K562 (cell line): Measurements from ENCODE around the gene FN3KRP. TPM values are rescaled to one million over a fixed set of nuclear protein-coding genes. Genes with fewer than 3 reads are reported as not detected.

Experiments used
- CBX2 ChIP-seq: fragments of 200-600 bp; sonication (generic); IDR thresholded peaks from one replicate; pipeline ENCODE4 v1.6.1; 2012; ENCODE audit warnings: mild to moderate bottlenecking, low read length, inconsistent platforms; ENCODE audit not compliant: insufficient read depth, poor library complexity, severe bottlenecking
- CCAR2 ChIP-seq: fragments of 200-400 bp; formaldehyde crosslinking; IDR thresholded peaks from 2 replicates; pipeline ENCODE4 v1.6.1; 2017; ENCODE audit warnings: mild to moderate bottlenecking, low read depth, low read length
- E2F5 ChIP-seq: sonication (generic); formaldehyde crosslinking; IDR thresholded peaks from 2 replicates; pipeline ENCODE4 v1.8.0; 2022; ENCODE audit warnings: mild to moderate bottlenecking, missing genetic modification reagents
- ELK1 ChIP-seq: sonication (generic); formaldehyde crosslinking; IDR thresholded peaks from 2 replicates; pipeline ENCODE4 v1.8.1; 2022; ENCODE audit warnings: missing genetic modification reagents
- EZH2 ChIP-seq: IDR thresholded peaks from 2 replicates; pipeline ENCODE4 v1.6.1; 2012; ENCODE audit warnings: low read depth, mild to moderate bottlenecking, inconsistent platforms, low read length, borderline replicate concordance
- KDM5B ChIP-seq: fragments of 200-600 bp; sonication (generic); IDR thresholded peaks from 2 replicates; pipeline ENCODE4 v1.6.1; 2012; ENCODE audit warnings: low read depth, mild to moderate bottlenecking, moderate library complexity, low read length, control low read depth, inconsistent platforms; ENCODE audit not compliant: insufficient replicate concordance
- MED1 ChIP-seq: sonication (generic); formaldehyde crosslinking; IDR thresholded peaks from 2 replicates; pipeline ENCODE4 v1.8.1; 2023; ENCODE audit warnings: missing genetic modification reagents, borderline replicate concordance
- MNT ChIP-seq, 2 experiments: fragments of 450-650 bp; conservative IDR thresholded peaks; 2 replicates each; pipeline ENCODE4 v1.6.1; 2017; ENCODE audit warnings: mild to moderate bottlenecking in 2 of 2, moderate library complexity in 2 of 2
- NR2C2 ChIP-seq, 2 experiments: fragments of 200-800 bp in 1 of 2; sonication (Bioruptor generic) in 1 of 2; sonication (generic) in 1 of 2; formaldehyde crosslinking in 1 of 2; IDR thresholded peaks; 2 replicates each; pipeline versions ENCODE4 v1.6.1 to v1.8.0; 2016 to 2022; ENCODE audit warnings: mild to moderate bottlenecking in 1 of 2, missing compliant biosample characterization in 1 of 2, missing genetic modification characterization in 1 of 2, missing genetic modification reagents in 1 of 2
- RBBP5 ChIP-seq: fragments of 200-600 bp; sonication (generic); IDR thresholded peaks from 2 replicates; pipeline ENCODE4 v1.6.1; 2012; ENCODE audit warnings: borderline replicate concordance, mild to moderate bottlenecking, low read length, control low read depth, inconsistent platforms; ENCODE audit not compliant: insufficient read depth, poor library complexity, severe bottlenecking
- SIN3B ChIP-seq: fragments of 450-650 bp; IDR thresholded peaks from 2 replicates; pipeline ENCODE4 v1.6.1; 2017; ENCODE audit warnings: low read depth, mild to moderate bottlenecking, moderate library complexity
- SMAD3 ChIP-seq: fragments of 450-650 bp; formaldehyde crosslinking; conservative IDR thresholded peaks from 2 replicates; pipeline ENCODE4 v1.4.0; 2020; ENCODE audit warnings: mild to moderate bottlenecking
- TAL1 ChIP-seq: fragments of 450-650 bp; IDR thresholded peaks from 2 replicates; pipeline ENCODE4 v1.6.1; 2016; ENCODE audit warnings: mild to moderate bottlenecking
- THAP12 ChIP-seq: fragments of 250-450 bp; sonication (Bioruptor Pico); IDR thresholded peaks from 2 replicates; pipeline ENCODE4 v1.9.0; 2021; ENCODE audit warnings: mild to moderate bottlenecking, inconsistent platforms
- ZNF212 ChIP-seq: fragments of 450-650 bp; formaldehyde crosslinking; IDR thresholded peaks from 2 replicates; pipeline ENCODE4 v1.4.0; 2020; ENCODE audit warnings: mild to moderate bottlenecking
- ZNF277 ChIP-seq: fragments of 250-450 bp; sonication (Bioruptor Pico); IDR thresholded peaks from 2 replicates; pipeline ENCODE4 v1.8.0; 2022; ENCODE audit warnings: inconsistent platforms, mild to moderate bottlenecking, moderate library complexity, borderline replicate concordance
- ZNF699 ChIP-seq: fragments of 250-450 bp; sonication (Bioruptor Pico); IDR thresholded peaks from 2 replicates; pipeline ENCODE4 v1.8.0; 2021; ENCODE audit warnings: mild to moderate bottlenecking, moderate library complexity; ENCODE audit not compliant: insufficient replicate concordance
- ZNF778 ChIP-seq: fragments of 450-650 bp; formaldehyde crosslinking; IDR thresholded peaks from 2 replicates; pipeline ENCODE4 v1.4.0; 2020; ENCODE audit warnings: mild to moderate bottlenecking, moderate library complexity
- polyA plus RNA-seq, 8 experiments: library from polyadenylated mRNA; depleted of rRNA in 4 of 8; stranded (reverse) in 5 of 8; unstranded in 3 of 8; fragments of >200 nt; fragmentation: Nextera tagmentation in 2 of 8; fragmentation: Illumina TruSeq in 1 of 8; extraction: Ambion mirVana in 2 of 8; extraction: Trizol in 1 of 8; gene quantifications; 2 replicates each; pipeline versions ENCODE4 v1.2.1 to v1.2.3, GENCODE V29; 2011 to 2014; ENCODE audit warnings: inconsistent platforms in 1 of 8, missing spikeins in 1 of 8
- total RNA-seq, 7 experiments: library from RNA; depleted of rRNA in 6 of 7; stranded (reverse); fragments of >200 nt in 6 of 7; fragmentation: Illumina TruSeq in 2 of 7; extraction: Trizol in 2 of 7; gene quantifications; 2 replicates each; pipeline versions ENCODE4 v1.2.1 to v1.2.3, GENCODE V29; 2011 to 2021; ENCODE audit warnings: low replicate concordance in 1 of 7

The FN3KRP gene
- total and polyA plus RNA-seq, 9 of the 15 experiments (the other 6 are each of a cell fraction or from before 2014, with no cell fraction given) = 2.0 to 32.1 (median 24.9) TPM

GRCh38 chr17:82716203-82717010 is at the start of gene FN3KRP (continued):
- TF ChIP-seq ZNF778 (CRISPR knock-in tag) (no peak), SMAD3 (CRISPR knock-in tag) (no peak), THAP12 (CRISPR knock-in tag) (no peak; the same call in 1 of the 2 replicates), TAL1 (no peak), ELK1 (no peak), CBX2 (no peak), MED1 (no peak), E2F5 (CRISPR knock-in tag) (0 out of 2 replicates have a peak, but pooled peaks have one; percentile 35), SIN3B (peak; percentile 84), RBBP5 (peak; percentile 84), MNT (conservative IDR thresholded peaks at IDR 0.05) (peak; percentile 85 to 89), KDM5B (peak; percentile 82), CCAR2 (no peak), ZNF277 (CRISPR knock-in tag) (no peak), ZNF699 (CRISPR knock-in tag) (no peak), EZH2 (no peak), NR2C2 (CRISPR knock-in tag; IDR thresholded peaks at IDR 0.05) (no peak), NR2C2 (tag; IDR thresholded peaks at IDR 0.05) (0 out of 2 replicates have a peak, but pooled peaks have one; percentile 20), ZNF212 (CRISPR knock-in tag) (no peak)
